Esophagus squamous epithelium (tissue), 4 donors: ENCODE data around the gene UNC79.

ENCODE experiments used
- POLR2A ChIP-seq, 4 donors: fragments of 450-650 bp; IDR thresholded peaks; one replicate each; pipeline ENCODE4 v1.6.1; 2017; ENCODE audit warnings: antibody characterized with exemption in 4 of 4, mild to moderate bottlenecking in 4 of 4, moderate library complexity in 3 of 4
- TF ChIP-seq, protein P1 (sequence below), 6 experiments: fragments of 450-650 bp in 4 of 6; fragments of 200-600 bp in 2 of 6; sonication (generic) in 2 of 6; IDR thresholded peaks; one replicate each; pipeline ENCODE4 v1.5.1; 2016 to 2019; ENCODE audit warnings: antibody characterized with exemption in 6 of 6, mild to moderate bottlenecking in 4 of 6, moderate library complexity in 4 of 6

DNA sequence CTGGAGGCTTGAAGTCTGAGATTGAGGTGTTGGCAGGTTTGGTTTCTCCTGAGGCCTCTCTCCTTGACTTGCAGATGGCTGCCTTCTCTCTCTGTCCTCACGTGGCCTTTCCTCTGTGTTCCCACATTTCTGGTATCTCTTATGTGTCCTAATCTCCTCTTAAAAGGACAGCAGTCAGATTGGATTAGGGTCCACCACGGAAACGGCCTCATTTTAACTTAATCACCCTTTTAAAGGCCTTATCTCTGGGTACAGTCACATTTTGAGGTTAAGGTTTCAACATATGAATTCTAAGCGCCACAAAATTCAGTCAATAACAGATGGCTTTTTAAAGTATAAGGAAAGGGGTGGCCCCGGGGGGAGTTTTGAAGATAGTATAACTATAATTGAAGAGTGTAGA lies 33.5 kb downstream of the UNC79 start:
- TF ChIP-seq, protein P1, sequence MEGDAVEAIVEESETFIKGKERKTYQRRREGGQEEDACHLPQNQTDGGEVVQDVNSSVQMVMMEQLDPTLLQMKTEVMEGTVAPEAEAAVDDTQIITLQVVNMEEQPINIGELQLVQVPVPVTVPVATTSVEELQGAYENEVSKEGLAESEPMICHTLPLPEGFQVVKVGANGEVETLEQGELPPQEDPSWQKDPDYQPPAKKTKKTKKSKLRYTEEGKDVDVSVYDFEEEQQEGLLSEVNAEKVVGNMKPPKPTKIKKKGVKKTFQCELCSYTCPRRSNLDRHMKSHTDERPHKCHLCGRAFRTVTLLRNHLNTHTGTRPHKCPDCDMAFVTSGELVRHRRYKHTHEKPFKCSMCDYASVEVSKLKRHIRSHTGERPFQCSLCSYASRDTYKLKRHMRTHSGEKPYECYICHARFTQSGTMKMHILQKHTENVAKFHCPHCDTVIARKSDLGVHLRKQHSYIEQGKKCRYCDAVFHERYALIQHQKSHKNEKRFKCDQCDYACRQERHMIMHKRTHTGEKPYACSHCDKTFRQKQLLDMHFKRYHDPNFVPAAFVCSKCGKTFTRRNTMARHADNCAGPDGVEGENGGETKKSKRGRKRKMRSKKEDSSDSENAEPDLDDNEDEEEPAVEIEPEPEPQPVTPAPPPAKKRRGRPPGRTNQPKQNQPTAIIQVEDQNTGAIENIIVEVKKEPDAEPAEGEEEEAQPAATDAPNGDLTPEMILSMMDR (IDR thresholded peaks at IDR 0.05), result no peak
- TF ChIP-seq POLR2A (IDR thresholded peaks at IDR 0.05), result no peak
